K562 (cell line): ENCODE results near the gene EFNB3.

Experiments used
- CTCF ChIP-seq, 3 experiments: IDR thresholded peaks in 2 of 3; conservative IDR thresholded peaks in 1 of 3; 2 replicates each; pipeline ENCODE4 v1.5.1; 2011 to 2012; ENCODE audit warnings: low read length in 3 of 3, mild to moderate bottlenecking in 3 of 3, control low read depth in 2 of 3, improper control_type of control experiment in 1 of 3, inconsistent platforms in 1 of 3, low read depth in 1 of 3, mixed read lengths in 1 of 3, moderate library complexity in 1 of 3; ENCODE audit not compliant: insufficient read depth in 2 of 3
- NCOR1 ChIP-seq: fragments of 450-650 bp; IDR thresholded peaks from 2 replicates; pipeline ENCODE4 v1.6.1; 2016; ENCODE audit warnings: mild to moderate bottlenecking, moderate library complexity
- NUFIP1 ChIP-seq: fragments of 450-650 bp; IDR thresholded peaks from 2 replicates; pipeline ENCODE4 v1.6.1; 2018; ENCODE audit not compliant: partially characterized antibody
- POLR2A ChIP-seq: fragments of 450-650 bp; conservative IDR thresholded peaks from 2 replicates; pipeline ENCODE4 v1.6.1; 2016
- TCF7L2 ChIP-seq: fragments of 150-350 bp; IDR thresholded peaks from 2 replicates; pipeline ENCODE4 v1.6.1; 2016; ENCODE audit warnings: low read depth, mild to moderate bottlenecking, low read length, moderate library complexity

GRCh38 chr17:7704601-7705268 lies at the start of gene EFNB3:
- TF ChIP-seq TCF7L2 = no peak
- TF ChIP-seq CTCF (IDR thresholded peaks at IDR 0.05 in 2 of 3, conservative IDR thresholded peaks at IDR 0.05 in 1 of 3; ENCODE audit: insufficient read depth in 2 of 3, low read depth in 1 of 3, low read length in 3 of 3) = no peak
- TF ChIP-seq POLR2A = no peak
- TF ChIP-seq NUFIP1 = no peak
- no peak for TF ChIP-seq NCOR1
